Body of pancreas (tissue), 4 donors: ENCODE results near the gene PLPPR3. TPM values are rescaled to one million over a fixed set of nuclear protein-coding genes. Genes with fewer than 3 reads are reported as not detected.

Experiments
- ATAC-seq: fragments of 150-250 bp; one replicate; pipeline ENCODE4 v1.9.1; 2016
- DNase-seq, 4 donors: peaks; one replicate each; pipeline ENCODE4 v3.0.0-alpha.2; 2019
- H3K27ac ChIP-seq, 4 donors: fragments of 200-600 bp; sonication (generic); 1 replicate in 3 of 4; 2 replicates in 1 of 4; pipeline versions ENCODE4 v1.5.1 to v1.6.1; 2016 to 2019; ENCODE audit warnings: mild to moderate bottlenecking in 1 of 4, mixed read lengths in 1 of 4, moderate library complexity in 1 of 4
- H3K27me3 ChIP-seq, 2 donors: fragments of 200-600 bp; sonication (generic); one replicate each; pipeline ENCODE4 v1.6.0; 2016; ENCODE audit warnings: mild to moderate bottlenecking in 1 of 2
- H3K36me3 ChIP-seq, 2 donors: fragments of 200-600 bp; sonication (generic); replicated peaks in 1 of 2; 2 replicates each; pipeline ENCODE4 v1.5.1; 2016; ENCODE audit warnings: low read depth in 2 of 2; ENCODE audit not compliant: insufficient read depth in 1 of 2
- H3K4me1 ChIP-seq: fragments of 200-600 bp; sonication (generic); one replicate; pipeline ENCODE4 v1.6.0; 2016
- H3K4me3 ChIP-seq, 2 donors: fragments of 200-600 bp; sonication (generic); 1 replicate in 1 of 2; 2 replicates in 1 of 2; pipeline ENCODE4 v1.5.1; 2016 to 2019
- H3K9me3 ChIP-seq, 3 donors: fragments of 200-600 bp; sonication (generic); 1 replicate in 2 of 3; 2 replicates in 1 of 3; pipeline ENCODE4 v1.5.1; 2016
- POLR2A ChIP-seq, 3 donors: fragments of 450-650 bp; IDR thresholded peaks; one replicate each; pipeline ENCODE4 v1.6.1; 2016; ENCODE audit warnings: antibody characterized with exemption in 3 of 3, mild to moderate bottlenecking in 2 of 3
- WGBS, 2 donors: methylation state at CpG; one replicate each; pipeline ENCODE4 v1.1.5; 2017; 5-methylcytosine and 5-hydroxymethylcytosine counted together
- intact Hi-C: fragments of 100-400 bp; cut with DNase I; formaldehyde crosslinking; loops from one replicate; pipeline ENCODE4 v1.15.1; 2023
- total RNA-seq, 2 donors: library from RNA; depleted of rRNA; stranded (reverse); fragments of >200 nt; gene quantifications; one replicate each; pipeline ENCODE4 v1.1.0, GENCODE V29; 2016
- TF ChIP-seq, protein P1 (sequence below), 7 experiments: fragments of 450-650 bp in 4 of 7; fragments of 200-600 bp in 3 of 7; sonication (generic) in 3 of 7; IDR thresholded peaks; one replicate each; pipeline ENCODE4 v1.5.1; 2016 to 2019; ENCODE audit warnings: antibody characterized with exemption in 7 of 7

The PLPPR3 gene
- total RNA-seq, 2 donors from 2014 or later: not detected

DNA sequence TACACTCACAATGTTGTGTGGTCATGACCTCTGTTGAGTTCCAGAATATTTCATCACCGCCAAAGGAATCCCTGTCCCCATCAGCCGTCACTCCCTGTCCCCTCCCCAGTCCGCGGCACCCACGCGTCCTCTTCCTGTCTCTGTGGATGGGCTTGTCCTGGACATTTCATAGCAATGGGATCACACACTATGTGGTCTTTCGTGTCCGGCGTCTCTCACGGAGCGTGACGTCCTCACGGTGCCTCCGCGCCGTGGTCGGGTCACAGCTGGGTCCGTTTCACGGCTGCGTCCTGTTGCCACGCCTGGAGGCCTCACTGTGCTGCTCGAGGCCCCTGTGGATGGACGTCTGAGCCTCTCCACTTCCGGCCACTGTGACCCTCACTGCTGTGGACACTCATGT, 12.5 kb upstream of the PLPPR3 start:
- intact Hi-C loops: no loop called here
- no peak overlapping the region for H3K27ac ChIP-seq
- ATAC-seq (no peak), DNase-seq (no peak)
- H3K27me3 ChIP-seq: no peaks in the 10 kb centered on the region
- WGBS, 2 donors: 70 to 79% methylated on average over 24 of the region's 24 CpGs
- no peaks in the 10 kb centered on the region for H3K36me3 ChIP-seq
- TF ChIP-seq POLR2A (IDR thresholded peaks at IDR 0.05): no peak
- TF ChIP-seq, protein P1, sequence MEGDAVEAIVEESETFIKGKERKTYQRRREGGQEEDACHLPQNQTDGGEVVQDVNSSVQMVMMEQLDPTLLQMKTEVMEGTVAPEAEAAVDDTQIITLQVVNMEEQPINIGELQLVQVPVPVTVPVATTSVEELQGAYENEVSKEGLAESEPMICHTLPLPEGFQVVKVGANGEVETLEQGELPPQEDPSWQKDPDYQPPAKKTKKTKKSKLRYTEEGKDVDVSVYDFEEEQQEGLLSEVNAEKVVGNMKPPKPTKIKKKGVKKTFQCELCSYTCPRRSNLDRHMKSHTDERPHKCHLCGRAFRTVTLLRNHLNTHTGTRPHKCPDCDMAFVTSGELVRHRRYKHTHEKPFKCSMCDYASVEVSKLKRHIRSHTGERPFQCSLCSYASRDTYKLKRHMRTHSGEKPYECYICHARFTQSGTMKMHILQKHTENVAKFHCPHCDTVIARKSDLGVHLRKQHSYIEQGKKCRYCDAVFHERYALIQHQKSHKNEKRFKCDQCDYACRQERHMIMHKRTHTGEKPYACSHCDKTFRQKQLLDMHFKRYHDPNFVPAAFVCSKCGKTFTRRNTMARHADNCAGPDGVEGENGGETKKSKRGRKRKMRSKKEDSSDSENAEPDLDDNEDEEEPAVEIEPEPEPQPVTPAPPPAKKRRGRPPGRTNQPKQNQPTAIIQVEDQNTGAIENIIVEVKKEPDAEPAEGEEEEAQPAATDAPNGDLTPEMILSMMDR (IDR thresholded peaks at IDR 0.05): no peak
- no peaks in the 10 kb centered on the region for H3K9me3 ChIP-seq
- peaks cover 15% of the 10 kb centered on the region for H3K4me1 ChIP-seq
- no peak overlapping the region for H3K4me3 ChIP-seq

DNA sequence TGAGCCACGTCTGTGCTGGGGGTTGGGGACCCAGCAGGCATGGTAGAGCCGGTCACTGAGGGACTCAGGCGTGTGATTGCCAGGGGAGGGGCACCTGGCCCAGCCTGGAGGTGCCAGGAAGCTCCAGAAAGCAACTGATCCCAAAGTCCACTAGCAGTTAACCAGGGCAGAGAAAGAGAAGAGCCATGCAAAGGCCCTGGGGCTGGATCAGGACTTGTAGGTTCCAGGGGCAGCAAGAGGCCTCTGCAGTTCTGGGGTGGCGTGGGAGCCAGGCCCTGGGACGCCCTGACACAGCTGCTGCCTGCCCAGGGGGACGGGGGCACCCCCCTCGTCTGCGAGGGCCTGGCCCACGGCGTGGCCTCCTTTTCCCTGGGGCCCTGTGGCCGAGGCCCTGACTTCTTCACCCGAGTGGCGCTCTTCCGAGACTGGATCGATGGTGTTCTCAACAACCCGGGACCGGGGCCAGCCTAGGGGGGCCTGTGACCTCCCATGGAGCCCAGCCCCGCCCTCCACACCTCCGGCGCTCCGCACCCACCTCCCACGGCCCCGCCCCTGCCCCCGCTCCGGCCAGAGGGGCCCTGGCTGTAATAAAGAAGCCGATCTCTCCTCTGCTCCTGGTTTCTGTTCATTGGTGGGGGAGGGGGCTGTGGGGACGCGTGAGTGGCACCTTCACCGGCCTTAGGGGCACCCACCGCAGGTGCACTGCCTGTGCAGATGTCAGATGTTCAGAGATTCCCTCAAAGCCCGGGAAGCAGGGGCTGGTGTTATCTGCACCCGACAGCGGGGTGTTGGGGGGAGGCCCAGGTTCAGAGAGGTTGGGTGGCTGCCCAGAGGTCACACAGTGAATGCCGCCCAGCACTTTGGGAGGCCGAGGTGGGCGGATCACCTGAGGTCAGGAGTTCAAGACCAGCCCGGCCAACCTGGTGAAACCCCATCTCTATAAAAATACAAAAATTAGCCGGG, 9.9 kb upstream of the PLPPR3 start:
- intact Hi-C loops: no loop called here
- H3K4me1 ChIP-seq: peaks cover 15% of the 10 kb centered on the region
- DNase-seq (peak; percentile 56 to 73 (median 70)), ATAC-seq (peak; percentile 77)
- H3K9me3 ChIP-seq: no peaks in the 10 kb centered on the region
- H3K4me3 ChIP-seq: no peak overlapping the region
- H3K27ac ChIP-seq: peak overlapping the region in 3 of 4 donors; percentile 17 to 67 (median 66)
- no peaks in the 10 kb centered on the region for H3K36me3 ChIP-seq
- no peaks in the 10 kb centered on the region for H3K27me3 ChIP-seq
- TF ChIP-seq, protein P1 (IDR thresholded peaks at IDR 0.05): no peak
- 36 to 40% methylated on average over 4 to 35 of the region's 38 CpGs for WGBS, 2 donors

DNA sequence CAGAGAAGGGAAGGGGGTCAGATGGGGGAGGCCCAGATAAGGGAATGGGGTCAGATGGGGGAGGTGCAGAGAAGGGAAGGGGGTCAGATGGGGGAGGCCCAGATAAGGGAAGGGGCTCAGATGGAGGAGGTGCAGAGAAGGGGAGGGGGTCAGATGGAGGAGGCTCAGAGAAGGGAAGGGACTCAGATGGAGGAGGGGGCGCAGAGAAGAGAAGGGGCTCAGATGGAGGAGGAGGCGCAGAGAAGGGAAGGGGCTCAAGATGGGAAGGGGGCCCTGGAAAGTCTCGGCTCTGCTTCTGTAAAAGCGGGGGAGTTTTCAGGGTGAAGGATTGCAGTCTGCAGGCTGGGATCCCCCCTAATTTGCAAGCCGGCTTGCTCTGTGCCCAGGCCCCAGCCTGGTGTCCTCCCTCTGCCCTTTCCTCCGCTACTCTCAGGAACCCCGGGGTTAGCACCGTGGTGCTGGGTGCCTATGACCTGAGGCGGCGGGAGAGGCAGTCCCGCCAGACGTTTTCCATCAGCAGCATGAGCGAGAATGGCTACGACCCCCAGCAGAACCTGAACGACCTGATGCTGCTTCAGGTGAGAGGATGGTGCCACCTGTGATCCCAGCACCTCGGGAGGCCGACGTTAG, 7.5 kb upstream of the PLPPR3 start:
- Histone ChIP-seq H3K36me3 (no peaks in the 10 kb centered on the region), H3K9me3 (no peaks in the 10 kb centered on the region), H3K27ac (no peak overlapping the region), H3K4me1 (peaks cover 15% of the 10 kb centered on the region), H3K27me3 (no peaks in the 10 kb centered on the region), H3K4me3 (no peak overlapping the region)
- no peak for DNase-seq
- WGBS, 2 donors: 60 to 72% methylated on average over 12 to 15 of the region's 18 CpGs
- intact Hi-C loops: no loop called here
- no peak for TF ChIP-seq POLR2A (IDR thresholded peaks at IDR 0.05)
- TF ChIP-seq, protein P1 (IDR thresholded peaks at IDR 0.05): no peak
- no peak for ATAC-seq

DNA sequence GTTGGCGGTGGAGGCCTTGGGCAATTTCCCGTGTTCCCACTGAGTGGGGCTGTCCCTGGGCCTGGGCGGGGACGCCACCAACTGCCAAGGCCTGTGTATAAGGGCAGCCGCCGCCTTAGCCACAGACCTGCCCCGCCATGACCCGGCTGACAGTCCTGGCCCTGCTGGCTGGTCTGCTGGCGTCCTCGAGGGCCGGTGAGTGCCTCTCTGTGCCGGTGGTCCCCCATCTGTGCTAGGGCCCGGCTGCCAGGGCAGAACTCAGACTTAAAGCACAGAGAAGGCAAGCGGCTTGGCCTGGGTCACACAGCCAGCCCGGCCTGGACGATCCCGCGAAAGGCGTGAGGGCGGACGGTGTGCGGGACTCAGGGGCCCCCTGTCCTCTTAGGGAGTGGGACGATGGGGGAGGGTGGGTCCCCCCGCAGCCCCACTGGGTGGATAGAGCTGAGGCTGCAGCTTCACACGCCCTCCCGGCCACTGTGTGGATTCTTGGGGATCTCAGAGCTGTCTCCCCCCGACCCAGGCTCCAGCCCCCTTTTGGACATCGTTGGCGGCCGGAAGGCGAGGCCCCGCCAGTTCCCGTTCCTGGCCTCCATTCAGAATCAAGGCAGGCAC, 6.1 kb upstream of the PLPPR3 start, which contains the start of gene AZU1:
AZU1 (plus strand) TSS at position 128 of the 612 bp plus-strand sequence; CDS start at position 138, 10 bp downstream.
- DNase-seq: peak in 1 of 4 donors; percentile 42
- TF ChIP-seq, protein P1 (IDR thresholded peaks at IDR 0.05): no peak
- no peak for TF ChIP-seq POLR2A (IDR thresholded peaks at IDR 0.05)
- WGBS, 2 donors: 70 to 81% methylated on average over 14 to 27 of the region's 33 CpGs
- intact Hi-C loops: no loop called here
- no peak within 1 kb of the TSS for H3K4me3 ChIP-seq
- H3K27me3 ChIP-seq: peaks cover 0 to under 1% of the 10 kb centered on the region in 2 donors
- H3K9me3 ChIP-seq: no peaks in the 10 kb centered on the region
- peaks cover 15% of the 10 kb centered on the region for H3K4me1 ChIP-seq
- H3K27ac ChIP-seq: no peak within 1 kb of the TSS
- no peak for ATAC-seq
- no peaks in the 10 kb centered on the region for H3K36me3 ChIP-seq
